OCI-LY1 (cell line): ENCODE data around the gene NUBP2.

Source experiments
- H2AFZ ChIP-seq: fragments of 200-600 bp; sonication (generic), shearing (Covaris generic); 2 replicates; pipeline ENCODE4 v1.6.0; 2014; ENCODE audit warnings: antibody characterized with exemption, mild to moderate bottlenecking, low read length
- H3F3A ChIP-seq: fragments of 200-600 bp; sonication (generic), shearing (Covaris generic); 2 replicates; pipeline ENCODE4 v1.6.0; 2014; ENCODE audit warnings: mild to moderate bottlenecking, antibody characterized with exemption, low read length, moderate library complexity; ENCODE audit not compliant: insufficient read depth
- H3K27ac ChIP-seq: fragments of 200-600 bp; sonication (generic); 2 replicates; pipeline ENCODE4 v1.5.1; 2014; ENCODE audit warnings: low read length, mixed run types, mild to moderate bottlenecking, low read depth; ENCODE audit not compliant: poor library complexity, severe bottlenecking
- H3K27me3 ChIP-seq: fragments of 200-600 bp; sonication (generic); 2 replicates; pipeline ENCODE4 v1.6.0; 2014; ENCODE audit warnings: antibody characterized with exemption, mild to moderate bottlenecking, low read length, moderate library complexity; ENCODE audit not compliant: insufficient read depth
- H3K36me3 ChIP-seq: fragments of 200-600 bp; sonication (generic); 2 replicates; pipeline ENCODE4 v1.6.1; 2014; ENCODE audit warnings: mild to moderate bottlenecking, antibody characterized with exemption, low read length, moderate library complexity, mixed read lengths; ENCODE audit not compliant: insufficient read depth
- H3K4me1 ChIP-seq: fragments of 200-600 bp; sonication (generic); 2 replicates; pipeline ENCODE4 v1.5.1; 2014; ENCODE audit warnings: mild to moderate bottlenecking, low read length, moderate library complexity; ENCODE audit not compliant: insufficient read depth, severe bottlenecking
- H3K4me2 ChIP-seq: fragments of 200-600 bp; sonication (generic), shearing (Covaris generic); 2 replicates; pipeline ENCODE4 v1.6.1; 2014; ENCODE audit warnings: low read length
- H3K4me3 ChIP-seq: fragments of 200-600 bp; sonication (generic); 2 replicates; pipeline ENCODE4 v1.5.1; 2014; ENCODE audit warnings: low read length, low read depth, mild to moderate bottlenecking, mixed read lengths; ENCODE audit not compliant: poor library complexity, severe bottlenecking
- H3K79me2 ChIP-seq: fragments of 200-600 bp; shearing (Covaris generic); 2 replicates; pipeline ENCODE4 v1.6.1; 2016; ENCODE audit warnings: mixed run types, low read length, mixed read lengths; ENCODE audit not compliant: insufficient read depth
- H3K9ac ChIP-seq: fragments of 200-600 bp; sonication (generic), shearing (Covaris generic); 2 replicates; pipeline ENCODE4 v1.6.1; 2014; ENCODE audit warnings: mild to moderate bottlenecking, low read length, mixed read lengths
- H3K9me2 ChIP-seq: fragments of 200-600 bp; sonication (generic), shearing (Covaris generic); 2 replicates; pipeline ENCODE4 v1.6.1; 2014; ENCODE audit warnings: low read depth, mild to moderate bottlenecking, low read length, mixed read lengths
- H3K9me3 ChIP-seq: fragments of 200-600 bp; shearing (Covaris generic); 2 replicates; pipeline ENCODE4 v1.6.1; 2014; ENCODE audit warnings: low read length, mixed read lengths
- H4K20me1 ChIP-seq: fragments of 200-600 bp; sonication (generic), shearing (Covaris generic); 2 replicates; pipeline ENCODE4 v1.6.0; 2016; ENCODE audit warnings: mild to moderate bottlenecking, low read length; ENCODE audit not compliant: insufficient read depth
- EZH2 ChIP-seq: fragments of 200-600 bp; sonication (generic), shearing (Covaris generic); IDR thresholded peaks from 2 replicates; pipeline ENCODE4 v1.8.0; 2017; ENCODE audit warnings: borderline replicate concordance, mixed run types, mild to moderate bottlenecking, antibody characterized with exemption, low read length, moderate library complexity, mixed read lengths
- TF ChIP-seq, protein P1 (sequence below): fragments of 200-600 bp; sonication (generic), shearing (Covaris generic); IDR thresholded peaks from 2 replicates; pipeline ENCODE4 v1.5.1; 2017; ENCODE audit warnings: mild to moderate bottlenecking, antibody characterized with exemption, low read length, moderate library complexity, mixed read lengths

NUBP2 gene

DNA sequence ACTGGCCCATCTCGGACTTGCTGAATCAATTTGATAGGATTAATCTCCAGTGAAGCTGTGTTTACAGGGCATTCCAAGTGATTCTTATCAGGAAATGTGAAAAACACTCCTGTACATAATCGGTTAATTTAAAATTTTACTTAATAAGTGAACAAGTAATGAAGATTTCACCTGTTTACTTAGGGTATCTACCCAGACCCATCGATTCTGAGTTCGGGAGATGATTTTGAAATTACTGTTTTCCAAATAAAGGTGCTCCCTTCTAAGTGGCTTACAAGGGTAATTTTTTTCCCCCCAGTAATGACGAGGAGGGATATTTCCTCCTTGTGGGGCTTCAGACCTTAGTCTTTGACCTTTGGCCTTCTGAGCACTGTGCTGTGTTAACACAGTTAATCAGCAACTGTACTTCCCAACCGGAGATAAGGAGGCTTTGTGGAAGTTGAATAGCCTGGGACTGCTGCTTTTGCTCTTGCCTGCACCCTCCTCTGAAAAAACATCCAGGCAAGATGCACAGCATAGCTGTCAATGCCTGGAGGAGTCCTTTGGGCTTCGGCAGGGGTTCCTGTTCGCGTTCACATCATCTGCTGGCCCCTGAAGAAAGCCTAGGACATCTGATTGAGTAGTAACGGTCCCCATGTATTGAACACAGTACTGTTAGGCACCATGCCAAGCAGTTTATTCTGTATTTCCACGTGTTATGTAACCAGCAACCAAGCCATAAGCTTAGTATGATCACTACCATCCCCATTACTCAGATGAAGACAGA, 46.1 kb downstream of the NUBP2 start:
- no peak overlapping the region for H3K4me2 ChIP-seq
- no peak overlapping the region for H3K27ac ChIP-seq
- H3K9me3 ChIP-seq: no peaks in the 10 kb centered on the region
- H4K20me1 ChIP-seq: no peaks in the 10 kb centered on the region
- no peaks in the 10 kb centered on the region; the same call in 1 of the 2 replicates for H3K36me3 ChIP-seq
- H3K9ac ChIP-seq: no peak overlapping the region
- no peaks in the 10 kb centered on the region for H3K79me2 ChIP-seq
- no peaks in the 10 kb centered on the region for H3K9me2 ChIP-seq
- H3F3A ChIP-seq: no peaks in the 10 kb centered on the region
- no peak overlapping the region for H2AFZ ChIP-seq
- peaks cover 4% of the 10 kb centered on the region; the same call in 1 of the 2 replicates for H3K27me3 ChIP-seq
- H3K4me3 ChIP-seq: no peak overlapping the region
- TF ChIP-seq EZH2: no peak
- TF ChIP-seq, protein P1, sequence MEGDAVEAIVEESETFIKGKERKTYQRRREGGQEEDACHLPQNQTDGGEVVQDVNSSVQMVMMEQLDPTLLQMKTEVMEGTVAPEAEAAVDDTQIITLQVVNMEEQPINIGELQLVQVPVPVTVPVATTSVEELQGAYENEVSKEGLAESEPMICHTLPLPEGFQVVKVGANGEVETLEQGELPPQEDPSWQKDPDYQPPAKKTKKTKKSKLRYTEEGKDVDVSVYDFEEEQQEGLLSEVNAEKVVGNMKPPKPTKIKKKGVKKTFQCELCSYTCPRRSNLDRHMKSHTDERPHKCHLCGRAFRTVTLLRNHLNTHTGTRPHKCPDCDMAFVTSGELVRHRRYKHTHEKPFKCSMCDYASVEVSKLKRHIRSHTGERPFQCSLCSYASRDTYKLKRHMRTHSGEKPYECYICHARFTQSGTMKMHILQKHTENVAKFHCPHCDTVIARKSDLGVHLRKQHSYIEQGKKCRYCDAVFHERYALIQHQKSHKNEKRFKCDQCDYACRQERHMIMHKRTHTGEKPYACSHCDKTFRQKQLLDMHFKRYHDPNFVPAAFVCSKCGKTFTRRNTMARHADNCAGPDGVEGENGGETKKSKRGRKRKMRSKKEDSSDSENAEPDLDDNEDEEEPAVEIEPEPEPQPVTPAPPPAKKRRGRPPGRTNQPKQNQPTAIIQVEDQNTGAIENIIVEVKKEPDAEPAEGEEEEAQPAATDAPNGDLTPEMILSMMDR: no peak
- peaks cover 8% of the 10 kb centered on the region for H3K4me1 ChIP-seq

DNA sequence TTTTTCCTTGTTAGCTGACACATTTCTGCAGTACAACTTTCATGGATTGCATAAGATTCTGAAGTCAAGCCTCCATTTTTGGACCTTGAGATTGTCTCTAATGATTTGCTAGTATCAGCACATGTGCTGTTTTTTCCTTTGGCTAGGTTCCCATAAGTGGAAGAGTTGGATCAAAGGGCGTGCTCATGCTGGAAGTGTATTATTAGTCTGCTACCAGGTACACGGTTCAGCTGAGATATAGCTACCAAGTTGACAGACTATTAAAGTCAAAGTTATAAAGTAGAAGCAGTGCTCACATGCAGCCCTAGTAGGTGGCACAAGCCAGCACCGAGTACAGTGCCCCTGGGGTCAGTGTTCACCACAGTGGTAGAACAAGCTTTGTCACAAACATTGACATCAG, 47.5 kb downstream of the NUBP2 start:
- Histone ChIP-seq H3K4me2 (no peak overlapping the region), H3K79me2 (no peaks in the 10 kb centered on the region)

DNA sequence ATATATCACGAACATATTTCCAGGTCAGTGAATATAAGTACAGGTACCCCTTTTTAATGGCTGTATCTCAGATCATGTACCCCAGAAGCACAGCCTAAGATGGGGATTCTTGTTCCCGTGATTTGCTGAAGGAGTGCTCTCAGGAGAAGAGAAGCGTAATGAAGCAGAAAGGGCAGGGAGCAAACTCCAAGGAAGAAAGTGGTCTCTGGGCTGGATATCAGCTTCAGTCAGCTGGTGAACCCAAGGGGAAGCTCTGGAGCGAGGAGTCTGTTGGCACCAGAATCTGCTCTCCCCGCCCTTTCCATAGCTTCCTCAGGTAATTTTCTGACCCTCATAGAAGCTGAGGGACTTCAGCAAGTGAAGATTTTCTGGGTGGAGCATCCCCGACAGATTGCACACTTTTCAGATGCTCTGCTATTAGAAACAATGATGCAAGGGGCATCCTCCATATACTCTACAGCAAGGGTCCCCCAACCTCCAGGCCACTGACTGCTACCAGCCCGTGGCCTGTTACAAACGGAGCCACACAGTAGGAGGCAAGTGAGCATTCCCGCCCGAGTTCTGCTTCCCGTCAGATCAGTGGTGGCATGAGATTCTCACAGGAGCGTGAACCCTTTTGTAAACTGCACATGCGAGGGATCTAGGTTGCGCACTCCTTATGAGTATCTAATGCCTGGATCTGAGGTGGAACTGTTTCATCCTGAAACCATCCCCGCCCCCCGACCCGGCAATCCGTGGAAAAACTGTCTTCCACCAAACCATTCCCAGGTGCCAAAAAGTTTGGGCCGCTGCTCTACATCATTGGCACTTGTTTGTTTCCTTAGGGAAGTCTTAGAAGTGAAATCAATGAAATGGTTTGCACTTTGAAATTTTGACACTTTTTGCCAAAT, 48.7 kb downstream of the NUBP2 start:
- no peak overlapping the region for H3K4me3 ChIP-seq
- H3K36me3 ChIP-seq: no peaks in the 10 kb centered on the region; the same call in 1 of the 2 replicates
- no peak overlapping the region for H3K9ac ChIP-seq
- no peaks in the 10 kb centered on the region for H3K79me2 ChIP-seq
- H4K20me1 ChIP-seq: no peaks in the 10 kb centered on the region
- H3K4me2 ChIP-seq: no peak overlapping the region
- H3K9me2 ChIP-seq: no peaks in the 10 kb centered on the region
- H3K27me3 ChIP-seq: no peaks in the 10 kb centered on the region; the same call in 1 of the 2 replicates
- H3K4me1 ChIP-seq: peaks cover 8% of the 10 kb centered on the region
- no peak for TF ChIP-seq EZH2
- TF ChIP-seq, protein P1: no peak
- H2AFZ ChIP-seq: no peak overlapping the region
- H3K27ac ChIP-seq: no peak overlapping the region
- H3F3A ChIP-seq: no peaks in the 10 kb centered on the region
- H3K9me3 ChIP-seq: no peaks in the 10 kb centered on the region

More for the DNA sequence above, 47.5 kb downstream of the NUBP2 start:
- Histone ChIP-seq H3K27me3 (peaks cover 4% of the 10 kb centered on the region; the same call in 1 of the 2 replicates), H3K9ac (no peak overlapping the region), H3K36me3 (no peaks in the 10 kb centered on the region; the same call in 1 of the 2 replicates), H4K20me1 (no peaks in the 10 kb centered on the region), H3K9me2 (no peaks in the 10 kb centered on the region), H3K4me3 (no peak overlapping the region), H3K27ac (no peak overlapping the region), H3K4me1 (peaks cover 8% of the 10 kb centered on the region), H3K9me3 (no peaks in the 10 kb centered on the region), H3F3A (no peaks in the 10 kb centered on the region), H2AFZ (no peak overlapping the region)
- TF ChIP-seq EZH2: no peak
- TF ChIP-seq, protein P1: no peak
